CD4-positive, alpha-beta T cell treated with Interleukin-10 for 1 hour (primary cell): ENCODE results near the gene HIVEP3.

Experiments used
- DNase-seq: peaks from one replicate; pipeline ENCODE4 v3.0.0-alpha.2; 2020

Gene HIVEP3

DNA sequence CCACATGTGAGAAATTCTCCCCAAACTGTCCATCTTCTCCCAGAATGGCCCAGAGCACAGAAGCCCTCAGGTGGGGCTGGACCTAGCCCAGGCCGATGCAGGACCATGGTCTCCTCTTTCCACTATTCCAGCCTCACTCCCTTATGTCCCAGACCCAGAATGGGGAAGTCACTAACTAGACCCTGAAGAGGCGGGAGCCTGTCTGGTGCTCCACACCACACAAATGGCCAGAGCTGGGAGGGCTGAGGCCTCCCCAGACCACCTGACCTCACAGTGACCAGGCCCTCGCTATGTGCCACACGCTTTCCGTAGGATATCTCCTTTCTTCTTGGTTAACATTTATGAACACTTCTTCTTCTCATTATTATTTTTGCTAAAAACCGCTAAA, 379.3 kb downstream of the HIVEP3 start:
- DNase-seq = no peak

DNA sequence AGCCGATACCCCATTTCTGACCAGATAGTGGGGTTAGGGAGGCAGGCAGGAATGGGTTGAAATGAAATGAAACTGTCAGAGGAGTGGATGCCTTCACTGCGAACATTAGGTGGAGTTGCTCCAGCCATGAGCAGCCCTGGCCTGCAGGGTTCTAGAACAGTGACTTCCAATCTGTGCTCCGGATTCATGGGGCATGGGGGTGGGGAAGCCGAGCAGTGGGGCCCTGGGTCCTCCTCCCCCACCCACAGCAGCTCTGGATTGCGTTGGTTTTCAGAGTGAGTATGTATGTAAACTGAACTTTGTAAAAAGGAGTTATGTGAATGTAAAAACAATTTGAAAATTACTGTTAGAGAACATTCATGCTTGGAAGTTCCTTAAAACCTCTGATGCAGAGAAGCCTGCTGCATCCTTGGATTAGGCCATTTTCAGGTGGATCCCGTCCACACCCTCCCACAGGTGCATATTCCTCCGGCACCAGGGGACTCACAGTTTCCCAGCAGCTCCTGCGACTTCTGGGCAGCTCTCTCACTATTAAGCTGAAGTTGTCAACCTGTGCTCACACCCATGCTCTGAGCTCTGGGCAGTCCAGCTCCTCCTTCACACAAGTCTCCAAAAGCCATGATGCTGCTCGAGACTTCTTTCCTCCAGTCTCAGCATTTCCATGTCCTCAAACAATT, 379.8 kb downstream of the HIVEP3 start:
- DNase-seq = no peak

DNA sequence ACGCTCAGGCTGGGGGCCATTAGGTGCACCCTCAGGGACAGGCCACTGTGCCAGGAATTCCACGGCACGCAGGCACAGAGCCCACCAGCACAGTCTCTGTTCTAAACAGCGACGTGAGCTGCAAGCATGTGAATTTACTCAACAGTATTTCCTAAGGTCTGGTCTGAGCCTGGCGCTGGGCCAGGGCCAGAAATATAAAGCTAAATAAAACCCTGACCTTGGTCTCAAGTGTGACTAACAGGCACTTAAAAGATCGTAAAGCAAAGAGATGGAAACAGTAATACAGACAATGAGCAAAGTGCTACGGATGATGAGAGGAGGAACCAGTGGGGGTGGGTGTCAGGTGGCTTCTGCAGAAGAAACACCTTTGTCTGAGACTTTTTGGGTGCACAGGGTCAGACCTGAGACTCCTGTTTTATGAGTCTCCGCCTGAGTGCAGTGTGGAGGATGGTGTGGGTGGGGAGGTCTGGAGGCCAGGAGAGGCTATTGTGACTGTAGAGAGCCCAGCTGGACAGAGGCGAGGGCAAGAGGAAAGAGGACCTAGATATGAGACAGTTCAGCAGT, 380.9 kb downstream of the HIVEP3 start:
- no peak for DNase-seq

DNA sequence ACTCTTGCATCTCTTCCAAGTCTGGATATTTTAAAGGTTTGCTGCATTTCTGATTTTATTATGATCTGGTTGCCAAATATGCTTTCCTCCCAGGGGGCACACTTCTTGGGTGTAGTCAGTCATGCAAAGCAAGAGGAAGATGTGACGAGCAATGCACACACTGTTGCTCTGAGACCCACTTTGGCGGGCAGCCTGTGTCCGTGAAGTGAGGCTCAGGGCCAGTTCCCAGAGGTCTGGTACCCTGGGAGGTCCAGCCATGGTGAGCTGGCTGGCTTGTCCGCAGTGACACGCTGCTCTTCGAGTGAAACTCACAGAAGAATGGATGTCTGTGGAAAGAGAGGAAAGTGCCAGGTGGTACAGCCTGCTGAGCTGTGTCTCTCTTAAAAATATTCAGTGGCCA, 381.5 kb downstream of the HIVEP3 start:
- DNase-seq = no peak

DNA sequence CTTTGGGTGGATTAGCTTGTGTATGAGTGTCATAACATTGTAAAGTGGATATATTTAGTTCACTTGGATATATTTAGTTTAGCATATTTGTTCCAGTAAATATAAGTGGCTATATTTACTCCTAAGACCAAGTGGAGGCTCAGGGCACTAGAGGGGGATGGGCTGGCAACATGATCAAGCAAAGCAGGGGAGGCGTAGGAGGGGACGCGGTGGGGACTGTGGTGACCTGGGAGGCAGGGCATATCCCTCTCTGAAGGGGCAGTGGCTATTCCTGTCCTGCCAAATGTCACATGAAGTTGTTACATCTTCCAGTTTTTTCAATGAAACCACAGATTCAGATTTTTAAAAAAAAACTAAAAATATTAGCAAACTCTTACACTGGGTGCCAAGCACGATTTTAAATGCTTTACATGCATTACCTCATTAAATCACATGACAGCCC, 382.3 kb downstream of the HIVEP3 start:
- DNase-seq = no peak

DNA sequence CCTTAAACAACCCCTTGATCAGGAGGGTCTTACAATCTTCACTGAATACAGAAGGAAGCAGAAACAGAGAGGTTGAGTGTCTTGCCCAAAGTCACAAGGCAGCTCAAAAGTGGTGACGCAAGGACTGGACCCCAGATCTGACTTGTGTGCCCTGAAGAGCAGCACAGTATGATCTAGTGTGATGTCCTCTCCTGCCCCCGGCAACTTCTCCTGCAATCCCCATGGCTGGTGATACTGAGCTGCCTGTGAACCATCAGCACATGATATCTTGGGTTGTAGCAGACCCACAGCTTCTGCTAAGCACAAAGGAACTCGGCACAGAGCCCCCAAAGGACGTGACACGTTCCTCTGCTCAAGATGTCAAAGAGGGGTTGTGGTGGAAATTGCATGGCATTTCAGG, 383.0 kb downstream of the HIVEP3 start:
- DNase-seq = no peak

DNA sequence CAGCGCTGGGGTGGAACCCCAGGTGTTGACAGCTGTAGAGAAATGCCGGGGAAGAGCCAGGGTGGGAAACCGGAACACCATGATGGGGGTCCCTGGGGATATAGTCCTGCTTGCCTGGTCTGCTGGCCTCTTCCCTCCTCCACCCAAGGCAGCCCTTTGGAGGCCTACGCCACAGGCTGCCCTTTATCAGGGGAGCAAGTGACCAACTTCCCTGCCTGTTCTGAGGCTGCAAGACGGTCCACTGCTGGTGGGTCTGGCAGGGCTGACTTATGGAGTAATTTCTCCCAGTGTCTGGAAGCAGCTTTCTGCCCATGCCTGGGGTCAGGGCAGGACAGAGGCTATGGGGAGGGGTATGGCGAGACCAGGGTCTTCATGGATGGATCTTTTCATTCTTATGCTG, 383.4 kb downstream of the HIVEP3 start:
- DNase-seq = no peak

DNA sequence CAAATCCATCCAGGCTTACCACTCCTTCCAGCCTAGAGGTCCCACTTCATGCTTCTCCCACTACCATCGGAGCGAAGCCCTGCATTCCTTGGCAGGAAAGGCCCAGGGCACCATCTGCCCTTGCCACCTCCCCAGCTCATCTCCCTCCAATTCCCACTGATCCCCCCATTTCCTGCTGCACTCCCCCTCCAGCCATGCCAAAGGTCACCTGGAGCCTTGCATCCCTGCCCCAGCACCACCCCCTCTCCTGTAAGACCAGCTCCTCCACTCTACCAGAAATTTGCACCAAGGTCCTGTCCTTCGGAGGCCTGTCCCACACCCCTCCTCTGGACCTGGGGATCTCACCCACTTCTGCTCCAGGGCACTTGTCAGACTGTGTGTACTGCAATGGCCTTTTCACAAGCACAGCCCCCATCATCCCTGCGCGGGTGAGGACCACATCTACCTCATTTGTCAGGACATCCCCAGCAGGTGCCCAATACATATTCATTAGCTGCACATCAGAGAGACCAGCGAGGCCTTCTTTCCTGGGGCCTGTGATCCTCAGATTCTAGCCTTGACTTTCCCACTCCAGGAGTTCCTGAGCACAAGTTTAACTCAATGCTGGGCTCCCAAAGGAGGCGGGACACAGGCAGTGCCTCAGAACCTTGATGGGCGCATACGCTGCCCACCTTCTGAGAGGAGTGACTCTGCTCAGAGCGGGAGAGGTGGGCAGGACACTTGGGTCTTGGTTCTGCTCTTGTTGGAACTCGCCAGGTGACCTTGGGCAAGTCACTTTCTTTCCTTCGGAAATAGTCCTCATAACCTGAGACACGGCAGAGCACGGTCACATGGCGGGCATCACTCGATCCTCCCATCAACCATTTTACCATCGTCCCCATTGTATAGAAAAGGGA, 384.3 kb downstream of the HIVEP3 start:
- DNase-seq = no peak

DNA sequence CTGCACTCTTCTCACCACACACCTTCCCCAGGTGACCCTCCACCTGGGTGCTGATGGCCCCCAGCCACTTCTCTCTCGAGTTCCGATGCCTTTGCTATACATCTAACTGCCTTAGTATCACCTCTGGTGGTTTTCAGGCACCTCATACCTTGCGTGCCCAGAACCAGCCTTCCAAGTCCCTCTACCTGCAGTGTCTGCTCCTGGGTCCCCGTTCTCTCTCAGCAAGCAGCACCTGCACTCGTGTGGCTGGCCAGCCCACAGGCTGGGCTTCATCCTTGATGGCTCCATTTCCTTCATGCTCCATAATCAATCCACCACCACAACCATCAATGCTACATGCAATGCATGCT, 385.0 kb downstream of the HIVEP3 start:
- DNase-seq = no peak

DNA sequence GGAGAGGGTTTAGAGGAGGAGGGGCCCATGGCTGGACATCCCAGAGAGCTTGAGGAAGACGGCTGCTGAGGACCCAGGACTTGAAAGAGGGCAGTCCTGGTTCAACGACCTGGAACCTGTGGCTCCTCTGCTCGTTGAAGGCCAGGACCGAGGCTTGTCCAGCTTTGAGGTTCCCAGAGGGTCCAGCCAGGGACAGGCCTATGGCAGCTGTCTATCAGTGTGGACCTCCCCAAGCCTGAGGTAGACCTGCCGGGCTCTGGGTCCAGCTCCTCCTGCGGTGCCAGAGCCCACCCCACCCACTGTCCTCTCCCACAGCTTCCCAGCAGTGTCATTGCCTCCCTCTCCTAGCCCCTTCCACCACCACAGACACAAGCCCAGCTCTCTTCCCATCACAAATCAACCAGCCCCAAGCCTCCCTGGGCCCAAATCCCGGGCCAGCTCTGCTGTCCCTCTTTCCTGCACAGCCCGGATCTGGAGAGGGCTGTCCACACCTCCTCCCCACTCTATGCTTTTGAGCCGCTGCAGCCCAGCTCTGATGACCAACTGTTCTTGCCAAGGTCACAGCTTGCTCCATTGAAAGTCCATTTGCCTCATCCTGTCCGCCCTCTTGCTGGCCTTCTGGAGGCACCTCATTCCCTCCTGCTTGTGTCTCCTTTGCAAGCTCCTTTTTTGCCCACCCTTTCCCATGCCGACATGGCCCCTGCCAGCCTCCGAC, 385.5 kb downstream of the HIVEP3 start:
- no peak for DNase-seq

DNA sequence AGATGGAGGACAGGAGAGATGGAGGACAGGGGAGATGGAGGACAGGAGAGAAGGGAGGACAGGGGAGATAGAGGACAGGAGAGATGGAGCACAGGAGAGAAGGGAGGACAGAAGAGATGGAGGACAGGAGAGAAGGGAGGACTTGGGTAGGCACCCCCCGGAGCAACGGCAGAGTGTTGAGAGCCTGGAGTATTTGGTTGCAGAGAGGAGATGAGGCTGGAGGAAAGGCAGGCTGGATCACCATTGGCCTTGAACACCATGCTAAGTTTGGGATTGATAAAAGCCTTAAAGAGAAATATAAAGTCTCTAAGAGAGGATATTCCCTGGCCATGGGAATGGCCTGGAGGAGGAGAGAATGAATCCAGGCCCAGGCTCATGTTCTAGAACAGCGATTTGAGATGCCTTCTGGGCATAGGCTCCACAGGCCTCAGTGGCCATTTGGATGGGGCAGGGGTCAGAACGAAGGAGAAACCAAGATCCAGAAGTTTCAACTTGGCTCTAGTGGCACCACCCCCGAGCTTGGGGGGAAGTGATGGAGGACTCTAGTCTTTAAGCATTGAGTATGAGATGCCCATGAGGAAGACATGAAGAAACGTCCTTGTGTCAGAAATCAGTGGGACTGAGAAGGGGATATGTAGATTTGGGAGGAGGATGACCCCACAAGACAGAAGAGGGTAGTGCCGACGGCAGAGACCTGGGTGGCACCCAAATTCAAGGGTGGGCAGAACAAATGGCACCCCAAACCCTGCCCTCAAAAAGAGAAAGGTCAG, 386.3 kb downstream of the HIVEP3 start:
- no peak for DNase-seq

DNA sequence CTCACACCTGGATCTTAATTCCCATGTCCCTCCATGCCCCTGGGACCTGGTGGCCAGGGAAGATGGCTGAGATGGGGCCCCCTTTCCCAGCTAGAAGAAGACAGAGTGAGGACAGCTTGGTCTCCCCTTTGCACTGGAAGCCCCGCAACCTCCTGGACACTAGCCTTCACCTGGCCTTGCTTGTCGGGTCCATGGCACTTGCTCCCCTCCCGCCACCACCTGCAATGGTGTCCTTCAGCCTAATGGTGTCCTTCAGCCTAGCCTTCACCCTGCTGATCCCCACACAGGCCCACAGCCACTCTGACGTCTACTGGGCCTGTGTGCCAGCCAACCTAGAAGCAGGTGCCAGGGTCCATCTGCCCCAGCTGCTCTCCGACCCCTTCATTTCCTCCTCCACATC, 388.3 kb downstream of the HIVEP3 start:
- DNase-seq = no peak

DNA sequence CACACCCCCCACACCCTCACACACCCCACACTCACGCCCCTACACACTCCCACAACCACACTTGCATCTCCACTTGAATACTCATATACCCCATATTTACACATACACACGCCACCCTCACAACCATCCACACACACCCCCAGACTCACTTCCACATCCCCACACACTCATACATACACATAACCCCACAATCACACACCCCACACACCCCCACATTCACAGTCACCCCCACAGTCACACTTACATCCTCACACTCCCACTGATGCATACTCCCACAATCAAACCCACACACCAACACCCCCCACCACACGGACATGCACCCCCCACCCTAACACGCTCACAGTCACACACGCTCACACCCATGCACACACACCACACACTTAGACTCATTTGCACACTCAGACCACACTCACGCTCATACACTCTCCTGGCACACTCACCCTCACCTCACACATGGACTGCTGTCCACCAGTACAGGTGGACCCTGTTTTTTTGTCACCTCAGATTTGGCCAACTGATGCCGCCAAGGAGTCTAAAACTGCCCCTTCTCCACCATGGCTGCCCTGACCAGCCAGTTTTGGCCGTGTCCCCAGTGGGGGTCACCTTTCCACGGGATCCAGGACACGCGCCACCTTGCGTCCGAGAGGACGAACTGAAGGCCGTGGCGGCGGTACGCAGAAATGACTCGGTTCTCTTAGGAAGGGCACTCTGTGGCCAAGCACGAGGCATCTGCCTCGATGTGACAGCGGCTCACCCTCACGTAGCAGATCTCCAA, 388.9 kb downstream of the HIVEP3 start:
- no peak for DNase-seq

DNA sequence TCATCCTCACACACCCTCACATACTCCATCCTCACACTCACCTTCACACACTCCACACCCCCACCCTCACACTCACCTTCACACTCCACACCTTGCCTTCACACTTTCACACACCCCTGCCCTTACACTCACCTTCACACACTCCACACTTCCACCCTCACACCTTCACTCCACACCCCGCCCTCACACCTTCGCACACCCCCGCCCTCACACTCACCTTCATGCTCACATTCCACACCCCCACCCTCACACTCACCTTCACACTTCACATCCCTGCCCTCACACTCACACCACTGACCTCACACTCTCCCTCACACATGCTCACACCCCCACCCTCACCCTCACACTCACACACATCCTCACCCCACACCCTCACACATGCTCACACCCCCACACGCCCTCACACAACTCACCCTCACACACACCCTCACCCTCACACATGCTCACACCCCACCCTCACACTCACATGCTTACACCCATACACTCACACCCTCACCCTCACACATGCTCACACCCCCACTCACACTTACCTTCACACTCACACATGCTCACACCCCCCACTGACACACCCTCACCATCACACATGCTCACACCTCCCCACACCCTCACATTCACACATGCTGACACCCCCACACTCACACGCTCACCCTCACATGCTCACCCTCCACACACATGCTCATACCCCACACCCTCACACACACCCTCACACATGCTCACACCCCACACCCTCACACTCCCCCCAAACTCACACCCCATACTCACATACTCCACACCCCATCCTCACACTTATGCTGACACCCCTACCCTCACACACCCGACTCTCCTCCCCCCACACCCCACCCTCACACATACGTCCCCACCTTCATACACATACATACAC, 389.8 kb downstream of the HIVEP3 start:
- no peak for DNase-seq

DNA sequence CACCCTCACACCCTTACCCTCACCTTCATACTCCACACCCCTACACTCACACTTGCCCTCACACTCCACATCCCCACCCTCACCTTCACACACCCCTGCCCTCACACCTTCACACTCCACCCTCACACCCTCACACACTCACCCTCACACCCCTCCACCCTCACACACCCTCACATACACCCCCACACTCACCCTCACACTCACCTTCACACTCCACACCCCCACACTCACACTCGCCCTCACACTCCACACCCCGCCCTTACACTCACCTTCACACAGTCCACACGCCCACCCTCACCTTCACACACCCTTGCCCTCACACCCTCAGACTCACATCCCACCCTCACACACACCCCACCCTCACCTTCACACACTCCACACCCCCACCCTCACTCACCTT, 390.6 kb downstream of the HIVEP3 start:
- DNase-seq = no peak

DNA sequence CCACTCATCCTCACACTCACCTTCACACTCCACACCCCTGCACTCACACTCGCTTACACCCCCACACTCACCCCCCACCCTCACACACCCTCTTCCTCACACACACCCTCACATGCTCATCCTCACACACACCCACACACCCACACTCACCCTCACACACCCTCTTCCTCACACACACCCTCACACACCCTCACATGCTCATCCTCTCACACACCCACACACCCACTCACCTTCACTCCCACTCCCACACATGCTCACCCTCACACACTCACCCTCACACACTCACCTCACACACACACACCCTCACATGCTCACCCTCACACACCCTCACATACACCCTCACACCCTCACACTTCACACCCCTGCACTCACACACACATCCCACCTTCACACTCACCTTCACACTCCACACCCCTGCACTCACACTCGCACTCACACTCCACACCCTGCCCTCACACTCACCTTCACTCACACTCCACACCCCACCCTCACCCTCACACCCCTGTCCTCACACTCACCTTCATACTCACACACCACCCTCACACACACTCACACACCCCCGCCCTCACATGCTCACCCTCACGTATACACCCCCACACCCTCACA, 391.7 kb downstream of the HIVEP3 start:
- no peak for DNase-seq

DNA sequence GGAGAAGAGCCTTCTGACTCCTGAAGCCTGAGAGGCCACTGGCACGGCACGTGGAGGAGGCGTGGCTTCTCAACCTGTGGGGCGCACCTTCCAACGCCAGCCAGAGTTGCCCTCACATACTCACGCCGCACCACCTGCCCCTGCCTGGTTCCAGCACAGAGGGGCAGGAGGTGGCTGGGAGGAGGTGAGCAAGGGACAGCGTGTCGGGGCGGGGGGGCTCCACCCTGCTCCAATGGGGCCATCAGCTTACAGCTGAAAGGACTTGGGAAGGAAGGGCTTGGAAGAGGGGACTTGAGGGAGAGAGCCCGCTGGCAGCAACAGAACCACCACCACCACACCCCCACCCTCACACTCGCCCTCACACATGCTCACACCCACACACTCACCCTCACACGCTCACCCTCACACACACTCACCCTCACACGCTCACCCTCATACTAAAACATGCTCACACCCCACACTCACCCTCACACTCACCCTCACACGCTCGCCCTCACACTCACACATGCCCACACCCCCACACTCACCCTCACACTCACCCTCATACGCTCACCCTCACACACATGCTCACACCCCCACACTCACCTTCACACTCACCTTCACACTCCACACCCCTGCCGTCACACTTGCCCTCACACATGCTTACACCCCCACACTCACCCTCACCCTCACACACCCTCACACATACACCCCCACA, 392.7 kb downstream of the HIVEP3 start:
- DNase-seq = no peak

DNA sequence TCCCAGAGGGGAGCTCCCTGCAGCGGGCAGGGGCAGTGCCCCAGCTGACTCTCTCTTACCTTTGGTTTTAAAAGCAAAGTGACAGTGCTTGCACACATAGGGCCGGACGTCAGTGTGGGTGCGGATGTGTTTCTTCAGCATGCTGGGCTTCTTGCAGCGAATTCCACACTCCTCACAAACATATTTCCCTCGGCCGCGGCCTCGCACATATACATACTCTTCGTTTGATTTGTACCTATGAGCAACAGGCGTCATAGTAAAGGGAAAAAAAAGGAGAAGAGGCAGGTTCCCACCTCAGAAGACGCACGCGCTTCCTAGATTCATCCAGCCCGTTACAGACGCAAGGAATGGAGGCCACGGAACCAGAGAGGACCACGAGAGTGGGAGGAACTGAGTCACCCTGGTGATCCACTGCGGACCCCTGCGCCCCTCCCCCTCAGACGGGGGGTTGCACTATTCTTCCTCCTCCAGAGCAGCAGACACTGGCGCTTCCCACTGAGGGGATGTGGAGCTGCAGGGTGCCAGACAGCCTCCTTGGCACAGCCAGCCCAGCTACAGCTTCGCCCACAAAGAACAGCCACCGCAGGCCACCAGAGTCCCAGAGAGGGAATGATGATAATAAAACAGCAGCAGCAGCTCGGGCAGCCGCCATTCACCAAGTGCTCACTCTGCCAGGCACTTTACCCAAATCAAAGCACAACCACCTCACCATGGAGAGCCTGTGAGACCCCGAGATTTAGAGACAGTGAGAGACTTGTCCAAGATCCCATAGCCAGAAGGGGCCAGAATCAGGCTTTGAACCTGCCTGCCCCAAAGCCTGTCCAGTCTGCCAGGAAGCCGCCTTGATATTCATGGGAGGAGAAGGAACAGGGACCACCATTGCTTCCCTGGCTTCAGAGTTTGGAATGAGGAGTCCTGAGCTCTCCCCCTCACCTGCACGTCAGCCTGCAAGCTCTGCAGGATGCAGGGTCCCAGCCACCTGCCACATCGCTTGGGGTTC, 393.7 kb downstream of the HIVEP3 start:
- DNase-seq = no peak
